ENCODE measurements around the gene SAMHD1.
"Not testable (repeated sequence)": the region's sequence is repeated elsewhere in the genome, so short reads cannot be mapped to it uniquely, and the experiment has no call there.

Gene SAMHD1

DNA sequence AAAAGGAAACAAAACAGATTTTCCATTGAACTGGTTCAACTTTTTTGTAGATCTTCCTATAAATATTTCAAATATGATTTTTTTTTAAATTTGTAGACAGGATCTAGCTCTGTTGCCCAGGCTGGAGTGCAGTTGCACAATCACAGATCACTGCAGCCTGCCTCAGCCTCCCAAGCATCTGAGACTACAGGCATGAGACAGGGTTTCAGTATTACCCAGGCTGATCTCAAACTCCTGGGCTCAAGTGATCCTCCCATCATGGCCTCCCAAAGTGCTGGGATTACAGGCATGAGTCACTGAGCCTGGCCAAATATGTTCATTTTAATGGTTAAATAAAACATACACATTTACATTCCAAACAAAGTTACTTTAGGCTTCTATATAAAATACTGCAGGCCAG is 33.6 kb downstream of the SAMHD1 start:
- DNase-seq (ENCODE audit: low read depth, low spot score), result no peak
- no peak overlapping the region for H3K27ac ChIP-seq

DNA sequence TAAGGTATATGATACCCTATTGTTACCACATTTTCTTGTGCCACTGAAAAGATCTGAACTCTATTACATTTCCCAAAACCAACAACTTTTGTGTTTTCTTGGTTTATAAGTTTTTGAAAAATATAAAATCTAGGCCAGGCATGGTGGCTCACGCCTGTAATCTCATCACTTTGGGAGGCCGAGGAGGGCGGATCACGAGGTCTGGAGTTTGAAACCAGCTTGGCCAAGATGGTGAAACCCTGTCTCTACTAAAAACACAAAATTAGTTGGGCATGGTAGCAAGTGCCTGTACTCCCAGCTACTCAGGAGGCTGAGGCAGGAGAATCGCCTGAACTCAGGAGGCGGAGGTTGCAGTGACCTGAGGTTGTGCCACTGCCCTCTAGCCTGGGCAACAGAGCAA is 34.3 kb downstream of the SAMHD1 start:
- DNase-seq (ENCODE audit: low read depth, low spot score), result no peak
- H3K27ac ChIP-seq, result no peak overlapping the region

DNA sequence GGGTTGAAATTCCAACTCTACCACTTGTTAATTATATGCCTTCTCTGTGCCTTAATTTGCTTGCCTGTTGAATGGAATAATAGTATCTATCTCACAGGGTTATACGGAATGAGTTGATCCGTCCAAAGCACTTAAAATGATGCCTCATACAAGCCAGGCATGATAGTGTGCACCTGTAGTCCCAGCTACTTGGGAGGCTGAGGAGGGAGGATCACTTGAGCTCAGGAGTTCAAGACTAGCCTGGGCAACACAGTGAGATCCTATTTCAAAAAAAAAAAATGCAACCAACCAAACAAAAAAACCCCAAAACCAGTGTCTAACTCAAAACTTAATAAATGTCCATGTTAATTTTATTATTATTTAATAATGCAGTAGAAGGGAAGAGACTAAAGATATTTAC is 35.3 kb downstream of the SAMHD1 start:
- no peak overlapping the region for H3K27ac ChIP-seq
- DNase-seq (ENCODE audit: low read depth, low spot score), result no peak

DNA sequence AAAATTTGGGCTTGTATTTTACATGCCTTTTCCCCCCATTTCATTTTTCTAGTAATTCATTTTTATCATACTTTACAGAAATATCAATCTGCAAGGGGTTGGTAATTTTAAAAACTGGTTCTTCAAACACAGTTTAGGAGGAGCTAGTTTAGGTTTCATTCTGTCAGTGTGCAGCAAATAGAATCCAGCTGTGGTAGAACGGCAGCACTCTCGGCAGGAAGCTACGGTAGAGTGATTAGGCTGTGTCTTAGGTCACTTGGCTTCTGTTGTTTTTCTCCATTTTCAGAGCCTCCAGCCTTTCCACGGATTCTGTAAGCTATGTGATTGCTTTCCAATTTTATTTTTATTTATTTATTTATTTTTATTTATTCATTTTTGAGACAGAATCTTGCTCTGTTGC is 42.9 kb downstream of the SAMHD1 start:
- no peak for DNase-seq (ENCODE audit: low read depth, low spot score)
- no peak overlapping the region for H3K27ac ChIP-seq

DNA sequence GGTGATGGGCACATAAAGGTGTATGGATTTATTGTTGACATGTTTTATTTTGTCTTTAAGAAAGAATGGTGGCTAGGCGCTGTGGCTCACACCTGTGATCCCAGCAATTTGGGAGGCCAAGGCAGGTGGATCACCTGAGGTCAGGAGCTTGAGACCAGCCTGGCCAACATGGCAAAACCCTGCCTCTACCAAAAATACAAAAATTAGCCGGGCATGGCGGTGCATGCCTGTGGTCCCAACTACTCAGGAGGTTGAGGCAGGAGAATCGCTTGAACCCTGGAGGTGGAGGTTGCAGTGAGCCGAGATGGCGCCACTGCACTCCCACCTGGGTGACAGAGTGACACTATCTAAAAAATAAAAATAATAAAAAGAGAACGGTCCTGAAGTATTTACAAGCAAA is 45.4 kb downstream of the SAMHD1 start:
- not testable (repeated sequence) for H3K27ac ChIP-seq; DNase-seq (ENCODE audit: low read depth, low spot score)

DNA sequence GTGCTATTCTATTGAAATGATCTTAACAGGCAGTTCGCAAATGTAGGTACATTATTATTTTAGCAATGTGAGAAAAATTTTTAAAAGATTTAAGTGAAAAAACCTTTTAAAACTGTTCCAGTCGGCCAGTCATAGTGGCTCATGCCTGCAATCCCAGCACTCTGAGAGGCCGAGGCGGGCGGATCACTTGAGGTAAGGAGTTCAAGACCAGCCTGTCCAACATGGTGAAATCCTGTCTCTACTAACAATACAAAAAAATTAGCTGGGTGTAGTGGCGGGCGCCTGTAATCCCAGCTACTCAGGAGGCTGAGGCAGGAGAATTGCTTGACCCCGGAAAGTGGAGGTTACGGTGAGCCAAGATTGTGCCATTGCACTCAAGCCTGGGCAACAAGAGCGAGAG is 45.9 kb downstream of the SAMHD1 start:
- DNase-seq (ENCODE audit: low read depth, low spot score); H3K27ac ChIP-seq: not testable (repeated sequence)

DNA sequence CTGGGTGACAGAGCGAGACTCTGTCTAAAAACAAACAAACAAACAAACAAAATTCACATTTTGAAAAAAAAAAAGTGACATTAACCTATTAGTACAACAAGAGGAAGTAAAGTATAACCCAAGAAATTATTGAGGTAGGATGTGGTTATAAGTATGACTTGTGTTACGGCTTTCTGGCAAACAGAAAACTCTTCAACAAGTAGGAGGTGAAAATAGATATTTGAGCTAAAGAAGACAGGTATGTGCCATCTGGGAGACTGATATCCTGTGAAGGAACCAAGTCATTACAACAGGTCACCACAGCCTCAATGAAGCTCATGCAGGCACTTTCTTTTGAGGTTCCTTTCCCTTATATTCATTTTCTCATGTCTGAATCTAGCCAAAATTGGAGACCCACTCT is 46.8 kb downstream of the SAMHD1 start:
- DNase-seq (ENCODE audit: low read depth, low spot score), result no peak
- no peak overlapping the region for H3K27ac ChIP-seq

DNA sequence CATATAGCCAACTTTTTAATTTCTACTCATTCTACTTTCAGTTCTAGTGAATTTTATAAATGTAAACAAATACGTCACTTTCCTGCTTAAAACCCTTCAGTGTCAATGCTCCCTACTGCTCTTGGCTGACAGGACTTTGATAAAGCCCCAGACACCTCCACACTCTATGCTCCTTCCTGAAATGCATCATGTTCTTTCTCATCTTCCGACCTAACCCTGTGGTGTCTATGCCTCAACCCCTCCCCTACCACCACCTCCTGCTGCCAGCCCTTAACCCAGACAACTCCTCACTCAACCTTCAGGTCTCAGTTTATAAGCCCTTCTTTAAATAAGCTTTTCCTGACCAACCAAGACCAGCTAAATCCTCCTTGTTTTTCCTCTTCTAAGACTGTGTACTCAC is 56.5 kb downstream of the SAMHD1 start:
- H3K27ac ChIP-seq, result no peak overlapping the region
- no peak for DNase-seq (ENCODE audit: low read depth, low spot score)

DNA sequence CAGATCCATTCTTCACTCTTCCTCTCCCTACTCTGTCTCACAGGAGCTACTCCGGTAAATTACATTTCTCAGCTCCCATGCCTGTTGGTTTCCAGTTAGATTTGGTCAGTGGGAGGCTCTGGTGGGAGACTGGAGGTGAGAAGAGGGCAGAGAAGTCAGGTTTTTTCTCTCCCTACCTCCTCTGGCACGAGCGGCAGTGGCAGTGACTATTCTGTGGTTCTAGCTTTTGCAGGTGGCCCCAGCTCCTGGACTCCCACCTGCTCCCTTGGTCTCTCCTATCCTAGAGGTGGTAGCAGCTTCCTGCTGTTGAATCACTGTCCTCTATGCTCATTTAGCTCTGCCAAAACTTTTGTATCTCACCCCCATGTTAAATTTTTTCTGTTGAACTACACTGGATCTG is 57.7 kb downstream of the SAMHD1 start:
- no peak for DNase-seq (ENCODE audit: low read depth, low spot score)
- no peak overlapping the region for H3K27ac ChIP-seq

DNA sequence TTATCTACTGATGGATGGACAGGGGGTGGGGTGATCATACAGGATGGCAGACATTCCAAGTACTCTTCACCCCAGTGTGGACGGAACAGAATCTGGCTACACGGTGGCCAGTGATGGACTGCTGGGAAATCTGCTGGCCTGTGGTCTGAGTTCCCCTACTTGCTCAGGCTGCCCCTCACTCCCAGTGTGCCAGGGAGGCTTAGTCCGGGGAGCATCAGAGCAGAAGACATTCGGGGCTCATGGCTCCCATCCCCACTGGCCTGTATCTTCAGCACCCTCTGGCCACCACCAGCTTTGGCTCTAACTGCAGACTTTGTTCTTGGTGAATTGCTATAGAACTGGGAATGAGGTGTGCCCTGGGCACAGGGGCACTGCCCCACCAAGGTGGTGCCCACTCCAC is 60.3 kb downstream of the SAMHD1 start:
- no peak overlapping the region for H3K27ac ChIP-seq

DNA sequence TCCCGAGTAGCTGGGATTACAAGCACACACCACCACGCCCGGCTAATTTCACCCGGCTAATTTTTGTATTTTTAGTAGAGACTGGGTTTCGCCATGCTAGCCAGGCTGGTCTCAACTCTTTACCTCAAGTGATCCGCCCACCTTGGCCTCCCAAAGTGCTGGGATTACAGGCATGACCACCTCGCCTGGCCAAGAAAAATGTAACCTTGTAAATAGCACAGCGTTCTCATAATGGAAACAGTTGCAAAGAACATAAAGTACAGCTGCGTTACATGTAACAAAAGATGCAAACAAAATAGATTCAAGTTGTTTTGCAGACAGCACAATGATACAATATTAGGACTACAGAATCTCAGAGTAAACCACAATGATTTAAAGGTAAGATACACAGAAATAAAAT is 60.9 kb downstream of the SAMHD1 start:
- DNase-seq (ENCODE audit: low read depth, low spot score), result no peak
- H3K27ac ChIP-seq, result no peak overlapping the region

More for the DNA sequence above, 60.3 kb downstream of the SAMHD1 start:
- DNase-seq (ENCODE audit: low read depth, low spot score), result no peak

DNA sequence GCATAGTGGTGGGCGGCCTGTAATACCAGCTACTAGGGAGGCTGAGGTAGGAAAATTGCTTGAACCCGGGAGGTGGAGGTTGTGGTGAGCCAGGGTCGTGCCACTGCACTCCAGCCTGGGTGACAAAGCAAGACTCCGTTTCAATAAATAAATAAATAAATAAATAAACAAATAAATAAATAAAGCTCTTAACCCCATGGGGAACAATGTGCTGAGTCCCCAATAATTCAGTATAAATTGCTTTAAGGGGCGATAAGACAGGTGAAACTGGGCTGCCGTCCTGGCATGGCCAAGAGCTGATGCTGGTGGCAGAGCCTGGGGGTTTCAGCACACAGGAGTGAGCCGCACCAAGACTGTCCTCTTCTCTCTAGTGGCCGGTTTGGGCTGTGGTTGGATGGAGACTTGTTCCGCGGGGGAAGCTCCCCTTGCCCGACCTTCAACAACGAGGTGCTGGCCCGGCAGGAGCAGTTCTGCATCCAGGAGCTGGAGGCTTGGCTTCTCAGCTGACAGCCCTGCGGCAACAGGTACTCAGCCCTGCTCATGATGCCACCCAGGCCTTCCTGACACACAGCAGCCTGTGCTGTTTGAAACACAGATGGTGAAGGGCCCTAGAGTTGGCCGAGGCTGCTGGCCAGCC is 62.5 kb downstream of the SAMHD1 start:
- DNase-seq (ENCODE audit: low read depth, low spot score), result no peak
- H3K27ac ChIP-seq, result no peak overlapping the region

DNA sequence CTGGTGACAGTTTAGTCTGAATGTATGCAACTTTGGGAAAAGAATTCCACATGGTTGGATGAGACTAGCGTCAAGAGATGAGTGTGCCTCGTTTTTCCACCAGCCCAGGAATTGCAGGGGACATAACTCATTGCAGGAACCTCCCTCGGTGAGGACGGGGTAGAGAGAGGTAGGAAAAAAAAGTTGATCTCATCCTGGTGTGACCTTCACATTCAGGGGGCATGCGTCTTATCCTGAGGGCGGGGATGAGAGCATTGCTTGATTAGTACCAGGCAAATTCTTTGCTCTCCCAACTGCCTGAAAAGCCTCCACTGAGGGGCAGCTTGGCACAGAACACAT is 63.8 kb downstream of the SAMHD1 start:
- no peak overlapping the region for H3K27ac ChIP-seq
- no peak for DNase-seq (ENCODE audit: low read depth, low spot score)

DNA sequence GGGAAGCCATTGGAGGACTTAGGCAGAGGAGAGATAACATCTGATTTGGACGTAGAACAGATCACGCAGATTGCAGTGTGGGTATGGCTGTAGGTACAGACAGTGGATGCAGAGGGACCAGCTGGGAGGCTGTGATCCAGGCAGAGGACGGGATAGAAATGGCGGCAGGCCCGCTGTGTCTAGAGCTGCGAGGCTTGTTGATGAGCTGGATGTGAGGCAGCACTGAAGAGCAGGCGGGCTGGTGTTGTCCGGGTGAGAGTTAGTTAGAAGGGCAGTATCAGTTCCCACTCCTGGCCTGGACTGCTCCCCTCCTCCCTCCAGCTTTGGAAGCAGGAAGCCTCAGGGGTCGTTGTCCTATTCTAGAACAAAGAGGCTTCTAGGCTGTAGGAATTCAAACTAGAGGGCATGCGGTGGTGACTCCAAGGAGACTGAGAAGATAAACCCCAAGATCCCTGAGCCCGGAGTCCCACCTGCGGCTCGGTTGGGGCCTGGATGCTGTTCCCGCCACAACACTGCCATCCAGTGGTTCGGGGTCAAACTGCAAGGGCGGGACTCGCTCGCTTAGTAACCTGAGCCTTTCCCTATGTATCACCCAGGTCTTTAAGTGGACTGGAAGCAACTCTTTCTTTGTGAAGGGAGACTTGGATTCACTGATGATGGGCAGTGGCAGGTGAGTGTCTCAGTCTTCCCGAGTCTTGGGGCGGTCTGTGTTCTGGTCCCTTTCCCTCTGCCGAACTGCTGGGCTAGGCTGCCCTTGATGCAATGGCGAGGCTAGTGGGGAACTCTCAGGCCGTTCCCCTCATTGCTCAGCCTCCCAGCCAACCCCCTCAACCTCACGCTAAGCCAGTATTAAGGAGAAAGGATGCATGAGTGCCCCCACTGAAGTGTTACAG is 64.4 kb downstream of the SAMHD1 start:
- DNase-seq (ENCODE audit: low read depth, low spot score), result peak; percentile 16
- H3K27ac ChIP-seq, result no peak overlapping the region

DNA sequence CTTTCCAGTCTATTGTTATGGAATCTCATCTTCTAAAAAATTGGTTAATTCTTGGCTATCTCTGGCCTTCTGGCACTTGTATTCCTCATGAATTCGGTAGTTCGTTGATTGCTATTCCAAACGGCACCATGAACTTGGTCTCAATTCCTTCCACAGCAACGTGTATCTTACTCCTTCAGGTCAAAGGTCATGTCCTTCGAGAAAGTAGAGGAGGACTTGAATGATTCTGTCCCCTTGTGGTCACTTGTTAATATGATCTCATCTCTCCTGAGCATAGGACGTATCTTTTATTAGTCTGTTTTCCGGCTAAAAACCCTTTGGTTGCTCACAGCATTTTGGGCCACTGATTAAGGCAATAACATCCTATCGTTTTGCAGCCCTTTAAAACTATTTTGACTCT is 66.2 kb downstream of the SAMHD1 start:
- no peak overlapping the region for H3K27ac ChIP-seq
- no peak for DNase-seq (ENCODE audit: low read depth, low spot score)

DNA sequence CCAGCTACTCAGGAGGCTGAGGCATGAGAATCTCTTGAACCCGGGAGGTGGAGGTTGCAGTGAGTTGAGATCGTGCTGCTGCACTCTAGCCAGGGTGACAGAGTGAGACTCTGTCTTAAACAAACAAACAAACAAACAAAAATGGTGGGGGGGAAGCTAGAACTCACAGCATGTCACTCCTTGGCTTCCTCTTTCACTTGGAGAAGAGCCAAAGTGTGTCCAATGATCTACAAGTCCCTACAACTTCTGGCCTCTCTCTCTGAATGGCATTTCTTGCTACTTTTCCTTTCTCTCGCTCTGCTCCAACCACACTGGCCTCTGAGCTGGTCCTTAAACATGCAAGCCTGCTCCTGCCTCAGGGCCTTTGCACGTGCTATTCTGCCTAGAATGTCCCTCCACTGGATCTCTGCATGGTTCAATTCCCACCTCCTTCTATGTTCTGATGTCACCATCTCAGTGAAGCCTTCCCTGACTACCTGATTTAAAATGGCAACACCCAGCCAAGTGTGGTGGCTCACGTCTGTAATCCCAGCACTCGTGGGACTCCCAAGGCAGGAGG is 67.5 kb downstream of the SAMHD1 start:
- no peak overlapping the region for H3K27ac ChIP-seq
- no peak for DNase-seq (ENCODE audit: low read depth, low spot score)

DNA sequence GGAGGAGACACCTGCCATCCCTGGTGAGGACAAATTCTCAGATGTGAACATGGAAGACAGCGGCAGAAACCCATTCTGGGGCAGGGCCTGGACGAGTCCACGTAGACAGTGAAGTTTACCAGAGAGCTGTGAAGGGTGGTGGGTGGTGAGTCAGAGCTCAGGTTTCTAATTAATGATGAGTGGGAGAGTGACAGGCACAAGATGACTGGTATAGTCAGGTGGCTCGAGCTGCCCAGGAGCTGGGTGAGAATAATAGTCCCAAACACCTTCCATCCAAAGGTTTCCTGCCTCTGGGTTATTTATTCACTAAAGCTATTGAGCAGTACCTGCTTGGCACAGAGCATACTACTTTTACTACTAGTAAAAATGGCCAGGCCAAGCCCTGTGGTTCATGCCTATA is 69.6 kb downstream of the SAMHD1 start:
- DNase-seq (ENCODE audit: low read depth, low spot score), result peak; percentile 58

DNA sequence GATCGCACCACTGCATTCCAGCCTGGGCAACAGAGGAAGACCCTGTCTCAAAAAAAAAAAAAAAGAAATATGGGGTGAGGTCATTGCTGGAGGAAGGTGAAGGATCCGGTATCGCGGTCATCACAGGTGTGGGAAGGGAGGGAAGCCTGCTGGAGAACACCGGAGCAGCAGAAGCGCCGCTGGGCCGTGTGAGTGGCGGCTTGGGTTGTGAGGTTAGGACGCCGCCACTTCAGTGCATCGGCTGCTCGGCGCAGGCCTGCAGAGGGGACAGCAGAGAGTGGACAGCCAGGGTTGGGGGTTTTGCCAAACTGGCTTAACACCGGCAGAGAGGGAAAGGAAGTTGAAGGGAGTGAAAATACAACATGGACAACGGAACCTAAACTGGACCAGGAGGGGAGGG is 70.2 kb downstream of the SAMHD1 start:
- H3K27ac ChIP-seq, result no peak overlapping the region
- no peak for DNase-seq (ENCODE audit: low read depth, low spot score)

More for the DNA sequence above, 69.6 kb downstream of the SAMHD1 start:
- H3K27ac ChIP-seq, result no peak overlapping the region

DNA sequence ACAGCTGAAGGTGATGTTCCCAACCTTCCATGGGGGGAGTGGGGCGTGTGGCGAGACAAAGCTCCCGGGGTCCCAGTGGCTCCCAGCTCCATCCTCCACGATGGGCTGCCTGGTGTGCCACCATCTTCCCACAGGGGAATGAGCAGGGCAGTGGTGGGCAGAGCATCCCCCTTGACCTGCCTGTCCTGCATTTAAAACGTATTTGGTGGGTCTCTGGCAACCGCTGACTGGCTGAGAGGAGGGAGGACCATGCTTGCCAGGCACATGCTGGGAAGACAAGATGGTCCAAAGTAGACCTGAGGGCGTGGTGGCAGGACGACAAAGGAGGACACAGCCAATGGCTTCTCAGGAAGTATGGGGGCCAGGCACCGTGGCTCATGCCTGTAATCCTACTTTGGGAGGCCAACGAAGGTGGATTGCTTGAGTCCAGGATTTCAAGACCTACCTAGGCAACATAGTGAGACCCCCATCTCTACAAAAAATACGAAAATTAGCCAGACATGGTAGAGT is 70.7 kb downstream of the SAMHD1 start:
- no peak for DNase-seq (ENCODE audit: low read depth, low spot score)
- no peak overlapping the region for H3K27ac ChIP-seq

DNA sequence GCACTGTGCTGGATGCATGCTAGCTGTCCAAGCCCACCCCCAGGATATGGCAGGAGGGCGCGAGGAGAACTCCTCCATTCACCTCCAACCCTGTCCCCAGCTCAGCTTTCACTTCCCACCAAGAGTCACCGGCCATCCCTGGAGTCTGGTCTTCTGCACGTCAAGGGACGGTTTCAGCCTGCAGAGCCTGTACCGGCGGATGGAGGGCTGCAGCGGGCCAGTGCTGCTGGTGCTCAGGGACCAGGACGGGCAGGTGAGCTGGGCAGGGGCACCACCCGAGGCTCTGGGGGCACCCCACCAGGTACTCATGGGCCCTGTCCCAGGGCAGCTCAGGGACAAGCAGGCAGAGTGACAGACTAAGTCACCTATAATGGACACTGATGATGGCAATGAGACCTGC is 72.6 kb downstream of the SAMHD1 start:
- no peak for DNase-seq (ENCODE audit: low read depth, low spot score)
- no peak overlapping the region for H3K27ac ChIP-seq

DNA sequence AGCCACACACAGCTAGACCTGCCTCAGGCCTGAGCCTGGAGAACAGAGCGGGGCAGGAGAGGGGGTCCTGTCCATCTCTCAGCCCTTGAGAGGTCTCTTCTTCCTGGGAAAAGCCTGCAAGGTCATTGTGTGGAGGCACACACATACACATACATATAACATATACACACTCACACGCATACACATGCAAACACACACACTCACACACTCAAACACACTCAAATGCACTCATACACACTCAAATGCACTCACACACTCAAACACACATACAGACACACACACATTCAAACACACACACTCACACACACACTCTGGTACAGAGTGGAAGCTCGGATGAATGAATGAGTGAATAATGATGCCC is 75.1 kb downstream of the SAMHD1 start:
- DNase-seq (ENCODE audit: low read depth, low spot score), result no peak
- H3K27ac ChIP-seq, result no peak overlapping the region
